ENCODE data around the gene RADIL.

- TF ChIP-seq CTCF (IDR thresholded peaks at IDR 0.05; ENCODE audit: insufficient read depth, low read depth, low read length) = no peak
- TF ChIP-seq EZH2 (IDR thresholded peaks at IDR 0.05; ENCODE audit: insufficient read depth, low read length) = no peak
Measured at GRCh38 chr7:4749363-4749762, 134.2 kb downstream of the RADIL start.
